ENCODE measurements around the gene COL17A1.

The COL17A1 gene

DNA sequence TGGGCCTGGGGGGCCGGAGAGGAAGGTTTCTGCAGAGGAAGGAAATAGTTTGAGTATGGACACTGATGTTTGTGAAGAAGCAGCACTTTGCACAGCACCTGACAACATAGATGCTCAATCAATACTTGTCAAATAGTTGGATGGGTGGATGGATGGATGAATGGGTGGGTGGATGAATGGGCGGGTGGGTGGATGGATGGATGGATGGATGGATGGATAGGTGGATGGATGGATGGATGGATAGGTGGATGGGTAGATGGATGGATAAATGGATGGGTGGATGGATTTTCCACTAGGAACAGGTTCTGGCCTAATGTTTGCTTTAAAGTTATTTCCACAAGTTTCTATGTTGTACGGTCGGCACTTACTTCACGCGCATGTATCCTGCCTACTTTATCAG is 45.3 kb downstream of the COL17A1 start:
- TF ChIP-seq, protein P1, sequence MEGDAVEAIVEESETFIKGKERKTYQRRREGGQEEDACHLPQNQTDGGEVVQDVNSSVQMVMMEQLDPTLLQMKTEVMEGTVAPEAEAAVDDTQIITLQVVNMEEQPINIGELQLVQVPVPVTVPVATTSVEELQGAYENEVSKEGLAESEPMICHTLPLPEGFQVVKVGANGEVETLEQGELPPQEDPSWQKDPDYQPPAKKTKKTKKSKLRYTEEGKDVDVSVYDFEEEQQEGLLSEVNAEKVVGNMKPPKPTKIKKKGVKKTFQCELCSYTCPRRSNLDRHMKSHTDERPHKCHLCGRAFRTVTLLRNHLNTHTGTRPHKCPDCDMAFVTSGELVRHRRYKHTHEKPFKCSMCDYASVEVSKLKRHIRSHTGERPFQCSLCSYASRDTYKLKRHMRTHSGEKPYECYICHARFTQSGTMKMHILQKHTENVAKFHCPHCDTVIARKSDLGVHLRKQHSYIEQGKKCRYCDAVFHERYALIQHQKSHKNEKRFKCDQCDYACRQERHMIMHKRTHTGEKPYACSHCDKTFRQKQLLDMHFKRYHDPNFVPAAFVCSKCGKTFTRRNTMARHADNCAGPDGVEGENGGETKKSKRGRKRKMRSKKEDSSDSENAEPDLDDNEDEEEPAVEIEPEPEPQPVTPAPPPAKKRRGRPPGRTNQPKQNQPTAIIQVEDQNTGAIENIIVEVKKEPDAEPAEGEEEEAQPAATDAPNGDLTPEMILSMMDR (IDR thresholded peaks at IDR 0.05; ENCODE audit: low read depth, low read length, missing control alignments), result no peak
- no peak overlapping the region for H3K4me3 ChIP-seq (ENCODE audit: low read depth, low read length)
- DNase-seq (ENCODE audit: low read depth), result no peak

DNA sequence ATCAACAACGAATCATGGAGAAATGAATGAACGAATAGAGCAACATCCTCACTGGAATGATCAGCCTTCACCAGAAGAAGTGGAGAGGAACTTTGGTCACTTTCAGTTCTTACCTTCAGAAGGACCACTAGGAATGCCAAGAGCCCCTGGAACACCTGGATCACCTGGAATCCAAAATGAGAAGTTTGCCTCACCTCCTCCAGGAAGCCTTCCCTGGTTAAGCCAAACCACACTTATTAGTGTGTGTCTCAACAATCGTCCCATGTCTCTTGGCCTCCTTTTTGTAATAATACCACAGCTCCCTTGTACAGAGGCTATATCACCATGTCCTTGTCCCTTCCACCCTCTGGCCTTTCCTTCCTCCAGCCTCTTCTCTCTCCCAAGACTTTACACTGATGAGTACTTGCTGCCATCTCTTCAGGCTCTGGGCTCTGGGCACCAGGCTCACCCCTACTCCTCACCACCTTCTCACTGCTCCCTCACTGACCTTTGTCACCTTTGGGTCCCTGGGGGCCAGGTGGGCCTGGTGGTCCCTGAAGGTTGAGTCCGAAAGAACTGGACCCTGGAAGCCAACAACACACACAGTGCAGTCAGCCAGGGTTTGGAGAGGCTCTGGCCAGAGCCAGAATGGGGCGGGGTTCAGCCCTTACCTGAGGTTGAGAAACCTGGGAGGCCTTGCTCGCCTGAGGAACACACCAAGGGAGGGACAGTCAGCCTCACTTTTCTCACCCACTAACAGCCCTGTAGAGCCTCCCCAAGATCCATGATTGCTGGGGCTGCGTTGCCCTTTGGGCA is 46.5 kb downstream of the COL17A1 start:
- no peak for DNase-seq (ENCODE audit: low read depth)
- TF ChIP-seq, protein P1 (IDR thresholded peaks at IDR 0.05; ENCODE audit: low read depth, low read length, missing control alignments), result no peak
- no peak overlapping the region for H3K4me3 ChIP-seq (ENCODE audit: low read depth, low read length)

DNA sequence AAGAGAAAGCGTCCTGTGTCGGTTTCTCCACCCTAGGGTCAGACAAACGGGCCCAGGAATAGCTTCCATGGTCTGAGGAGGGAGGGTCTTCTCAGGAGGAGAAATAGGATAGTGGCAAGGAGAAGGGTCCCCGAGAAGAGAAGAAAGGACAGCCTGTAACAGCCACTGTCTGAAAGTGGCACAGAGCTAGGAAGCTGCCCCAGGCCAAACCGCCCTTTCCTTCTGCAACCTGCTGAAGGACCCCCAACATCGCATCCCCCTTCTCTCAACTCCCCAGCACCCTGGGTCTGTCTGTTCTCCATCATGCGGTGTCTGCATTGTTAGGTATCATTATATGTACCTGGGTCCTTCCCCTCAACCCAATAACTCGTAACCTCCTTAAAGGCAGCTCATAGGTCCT is 47.1 kb downstream of the COL17A1 start:
- TF ChIP-seq, protein P1 (IDR thresholded peaks at IDR 0.05; ENCODE audit: low read depth, low read length, missing control alignments), result no peak
- no peak overlapping the region for H3K4me3 ChIP-seq (ENCODE audit: low read depth, low read length)
- no peak for DNase-seq (ENCODE audit: low read depth)

DNA sequence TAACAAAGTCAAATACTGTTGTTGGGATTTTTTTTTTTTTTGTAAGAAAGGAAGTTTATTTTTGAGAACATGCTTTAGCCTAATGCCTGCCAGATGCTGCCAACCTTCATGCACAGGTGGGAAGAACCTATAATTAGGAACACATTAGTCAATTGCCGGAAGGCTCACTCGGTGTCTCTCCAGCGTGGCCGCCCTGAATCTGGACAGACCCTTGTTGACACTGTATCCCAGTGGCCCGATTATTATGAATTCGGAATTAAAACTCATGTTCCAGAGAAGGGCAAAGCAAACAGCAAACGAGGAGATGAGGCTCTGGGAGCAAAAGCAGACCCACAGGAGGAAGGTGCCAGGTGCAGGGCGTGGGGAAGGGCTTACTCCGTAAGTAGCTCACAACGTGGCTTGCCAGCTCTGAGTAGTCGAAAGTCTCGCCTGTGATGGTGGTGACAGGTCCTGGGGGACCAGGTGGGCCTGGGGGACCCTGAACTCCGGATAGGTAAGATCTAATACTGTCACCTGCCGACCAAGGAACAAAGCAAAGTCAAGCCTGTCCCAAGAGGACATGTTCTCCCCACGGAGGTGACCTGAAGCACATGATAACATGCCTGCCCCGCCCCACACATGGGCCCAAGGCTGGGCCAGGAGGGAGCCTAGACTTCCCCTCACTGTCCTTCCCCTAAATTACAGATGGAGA is 48.3 kb downstream of the COL17A1 start:
- no peak overlapping the region for H3K4me3 ChIP-seq (ENCODE audit: low read depth, low read length)
- no peak for DNase-seq (ENCODE audit: low read depth)
- TF ChIP-seq, protein P1 (IDR thresholded peaks at IDR 0.05; ENCODE audit: low read depth, low read length, missing control alignments), result no peak

DNA sequence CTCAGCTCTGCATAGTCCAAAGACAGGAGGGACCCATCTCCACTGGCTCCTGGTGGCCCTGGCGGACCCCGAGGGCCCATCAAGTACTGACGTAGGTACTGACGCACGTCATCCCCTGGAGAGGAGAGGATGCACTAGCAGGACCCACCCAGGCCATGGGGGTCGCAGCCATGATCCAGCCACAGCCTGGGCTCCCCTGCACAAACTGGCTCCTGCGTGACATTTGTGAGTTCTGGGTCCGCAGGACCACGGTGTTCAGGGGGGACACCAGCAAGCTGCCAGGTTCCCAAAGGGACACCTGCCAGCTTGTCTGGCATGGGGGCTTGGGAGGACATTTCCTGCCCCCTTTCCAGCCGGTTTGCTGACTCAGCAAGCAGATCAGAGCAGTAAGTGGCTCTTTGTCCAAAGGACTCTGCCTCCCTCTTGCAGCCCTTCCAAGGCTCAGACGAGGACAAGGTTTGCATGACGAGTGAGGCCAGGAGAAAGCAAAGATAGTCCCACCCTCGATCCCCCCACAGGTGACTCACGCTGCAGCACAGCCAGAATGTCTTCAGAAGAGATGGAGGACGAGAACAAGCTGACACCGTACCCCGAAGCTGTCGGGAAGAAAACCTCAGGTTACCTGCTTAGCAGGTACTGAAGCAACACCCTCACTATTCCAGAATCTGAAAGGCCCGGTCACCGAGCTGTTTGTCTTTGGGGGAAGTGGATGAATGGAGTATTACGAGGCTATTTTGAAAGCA is 49.0 kb downstream of the COL17A1 start:
- no peak overlapping the region for H3K4me3 ChIP-seq (ENCODE audit: low read depth, low read length)
- no peak for DNase-seq (ENCODE audit: low read depth)
- TF ChIP-seq, protein P1 (IDR thresholded peaks at IDR 0.05; ENCODE audit: low read depth, low read length, missing control alignments), result no peak

DNA sequence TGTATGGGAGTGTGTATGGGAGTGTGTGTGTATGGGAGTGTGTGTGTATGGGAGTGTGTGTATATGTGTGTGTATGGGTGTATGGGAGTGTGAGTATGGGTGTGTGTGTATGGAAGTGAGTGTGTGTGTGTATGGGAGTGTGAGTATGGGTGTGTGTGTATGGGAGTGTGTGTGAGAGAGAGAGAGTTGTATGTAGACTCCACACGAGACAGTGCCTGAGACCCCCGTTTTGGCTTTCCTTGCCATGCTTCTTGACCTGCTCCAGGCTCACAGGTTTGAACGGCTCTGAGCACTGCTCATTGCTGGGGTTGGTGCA is 49.7 kb downstream of the COL17A1 start:
- TF ChIP-seq, protein P1 (IDR thresholded peaks at IDR 0.05; ENCODE audit: low read depth, low read length, missing control alignments), result no peak

More for the DNA sequence above, 49.7 kb downstream of the COL17A1 start:
- DNase-seq (ENCODE audit: low read depth), result no peak
- H3K4me3 ChIP-seq (ENCODE audit: low read depth, low read length), result no peak overlapping the region

Measured in GM12864 (cell line).